ENCODE results near the gene TMEM94.

The TMEM94 gene

DNA sequence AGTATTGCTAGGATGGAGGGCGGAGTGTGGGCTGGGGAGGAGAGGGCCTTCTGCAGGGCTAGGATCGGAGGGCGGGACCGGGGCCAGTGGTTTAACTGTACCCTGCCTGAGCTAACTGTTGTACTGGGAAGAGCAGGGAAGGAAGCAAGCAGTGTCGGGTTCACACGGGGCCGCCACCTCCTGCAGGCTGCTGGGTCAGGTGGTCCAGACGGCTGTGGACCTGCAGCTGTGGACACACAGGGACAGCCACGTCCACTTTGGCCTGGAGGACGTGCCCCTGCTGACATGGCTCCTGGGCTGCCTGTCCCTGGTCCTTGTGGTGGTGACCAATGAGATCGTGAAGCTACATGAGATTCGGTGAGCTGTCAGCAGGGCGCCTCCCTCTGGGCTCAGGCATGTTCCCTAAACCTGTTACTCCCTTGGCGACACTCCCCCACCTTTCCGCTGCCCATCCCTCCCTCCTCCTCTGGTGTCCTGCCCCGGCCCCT lies 42.3 kb downstream of the TMEM94 start:
- peak; percentile 54 for TF ChIP-seq CTCF (IDR thresholded peaks at IDR 0.05; ENCODE audit: low read depth, low read length)
- no peaks in the 10 kb centered on the region for H3K9me3 ChIP-seq (ENCODE audit: severe bottlenecking)
- peak; percentile 67 for DNase-seq
- peaks cover 91% of the 10 kb centered on the region for H3K36me3 ChIP-seq
- H3K4me3 ChIP-seq (ENCODE audit: low read depth, low read length) = no peak overlapping the region
- no peak overlapping the region; the same call in 1 of the 2 replicates for H3K27ac ChIP-seq
- H3K27me3 ChIP-seq (ENCODE audit: insufficient read depth, low read depth, severe bottlenecking) = no peaks in the 10 kb centered on the region

- no peak for TF ChIP-seq CTCF (IDR thresholded peaks at IDR 0.05; ENCODE audit: low read depth, low read length)
- Histone ChIP-seq H3K4me3 (ENCODE audit: low read depth, low read length) (no peak overlapping the region), H3K27ac (no peak overlapping the region; the same call in 1 of the 2 replicates), H3K27me3 (ENCODE audit: insufficient read depth, low read depth, severe bottlenecking) (no peaks in the 10 kb centered on the region), H3K9me3 (ENCODE audit: severe bottlenecking) (no peaks in the 10 kb centered on the region), H3K36me3 (peaks cover 91% of the 10 kb centered on the region)
- no peak for DNase-seq
Measured at GRCh38 chr17:75499313-75500022, 43.0 kb downstream of the TMEM94 start.

GRCh38 chr17:75500419-75501216 lies 44.2 kb downstream of the TMEM94 start:
- H3K36me3 ChIP-seq = peaks cover 90% of the 10 kb centered on the region
- no peaks in the 10 kb centered on the region for H3K27me3 ChIP-seq (ENCODE audit: insufficient read depth, low read depth, severe bottlenecking)
- no peak for TF ChIP-seq CTCF (IDR thresholded peaks at IDR 0.05; ENCODE audit: low read depth, low read length)
- no peak overlapping the region for H3K4me3 ChIP-seq (ENCODE audit: low read depth, low read length)
- no peak for DNase-seq
- no peak overlapping the region for H3K27ac ChIP-seq
- H3K9me3 ChIP-seq (ENCODE audit: severe bottlenecking) = no peaks in the 10 kb centered on the region

GRCh38 chr17:75501378-75502071 lies 45.1 kb downstream of the TMEM94 start:
- Histone ChIP-seq H3K27ac (no peak overlapping the region), H3K27me3 (ENCODE audit: insufficient read depth, low read depth, severe bottlenecking) (no peaks in the 10 kb centered on the region), H3K36me3 (peaks cover 90% of the 10 kb centered on the region), H3K4me3 (ENCODE audit: low read depth, low read length) (no peak overlapping the region), H3K9me3 (ENCODE audit: severe bottlenecking) (no peaks in the 10 kb centered on the region)
- DNase-seq = no peak
- TF ChIP-seq CTCF (IDR thresholded peaks at IDR 0.05; ENCODE audit: low read depth, low read length) = no peak

DNA sequence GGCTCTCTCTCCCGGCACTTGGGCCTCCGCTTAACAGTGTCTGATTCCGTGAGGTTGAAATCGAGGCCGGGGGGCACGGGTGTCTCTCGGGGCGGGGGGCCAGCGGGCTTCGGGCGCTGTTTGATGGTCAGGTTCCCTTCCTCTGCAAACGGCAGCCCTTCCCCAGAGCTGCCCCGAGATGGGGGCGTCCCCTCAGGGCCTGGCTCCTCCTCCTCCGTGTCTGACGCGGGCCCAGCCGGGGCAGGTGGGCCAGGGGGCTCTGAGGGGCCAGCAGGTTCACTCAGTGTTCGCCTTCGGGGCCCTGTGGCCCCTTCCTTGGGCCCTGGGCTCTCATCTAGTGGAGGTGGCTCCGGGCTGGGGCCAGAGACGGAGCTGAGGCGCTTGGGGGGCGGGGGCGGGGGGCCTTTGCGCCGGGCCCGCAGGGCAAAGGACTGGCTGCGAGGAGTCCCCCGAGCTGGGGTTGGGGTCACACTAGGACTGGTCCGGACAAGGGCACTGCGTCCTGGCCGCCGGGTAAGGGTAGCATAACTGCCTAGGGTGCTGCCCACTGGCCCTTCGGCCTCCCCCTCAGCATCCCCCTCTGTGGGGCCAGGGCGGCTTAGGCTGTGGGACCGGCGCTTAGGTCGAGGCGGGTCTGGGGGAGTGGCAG lies 45.8 kb downstream of the TMEM94 start:
- H3K36me3 ChIP-seq = peaks cover 91% of the 10 kb centered on the region

More for the DNA sequence above, 45.8 kb downstream of the TMEM94 start:
- Histone ChIP-seq H3K4me3 (ENCODE audit: low read depth, low read length) (no peak overlapping the region), H3K27me3 (ENCODE audit: insufficient read depth, low read depth, severe bottlenecking) (no peaks in the 10 kb centered on the region), H3K9me3 (ENCODE audit: severe bottlenecking) (no peaks in the 10 kb centered on the region), H3K27ac (no peak overlapping the region)
- no peak for DNase-seq
- TF ChIP-seq CTCF (IDR thresholded peaks at IDR 0.05; ENCODE audit: low read depth, low read length) = no peak

All from WERI-Rb-1 (cell line).